H1 (cell line): ENCODE measurements around the gene EBF3.

Experiments
- ATF2 ChIP-seq: IDR thresholded peaks from 2 replicates; pipeline ENCODE4 v1.6.1; 2012; ENCODE audit warnings: low read length, inconsistent platforms
- CBX5 ChIP-seq: fragments of 300-800, 300-1000 bp; sonication (generic); IDR thresholded peaks from 2 replicates; pipeline ENCODE4 v1.7.1; 2016; ENCODE audit warnings: antibody characterized with exemption, low read length, low read depth
- CTCF ChIP-seq, 3 experiments: IDR thresholded peaks; 1 replicate in 2 of 3; 2 replicates in 1 of 3; pipeline versions ENCODE4 v1.5.1 to v1.6.1; 2011; ENCODE audit warnings: low read length in 3 of 3, mild to moderate bottlenecking in 3 of 3, inconsistent platforms in 2 of 3, low read depth in 1 of 3, moderate library complexity in 1 of 3; ENCODE audit not compliant: insufficient read depth in 1 of 3; ENCODE audit errors: control extremely low read depth in 1 of 3
- EP300 ChIP-seq, 2 experiments: IDR thresholded peaks; 1 replicate in 1 of 2; 2 replicates in 1 of 2; pipeline ENCODE4 v1.6.1; 2011 to 2012; ENCODE audit warnings: low read depth in 2 of 2, low read length in 2 of 2, mild to moderate bottlenecking in 2 of 2, borderline replicate concordance in 1 of 2, inconsistent platforms in 1 of 2, moderate library complexity in 1 of 2
- RAD21 ChIP-seq, 2 experiments: IDR thresholded peaks in 1 of 2; conservative IDR thresholded peaks in 1 of 2; 2 replicates each; pipeline ENCODE4 v1.6.1; 2011; ENCODE audit warnings: low read depth in 2 of 2, low read length in 2 of 2, improper control_type of control experiment in 1 of 2, inconsistent platforms in 1 of 2, mild to moderate bottlenecking in 1 of 2, moderate library complexity in 1 of 2
- SIN3A ChIP-seq, 2 experiments: IDR thresholded peaks in 1 of 2; conservative IDR thresholded peaks in 1 of 2; 2 replicates each; pipeline ENCODE4 v1.6.1; 2011 to 2012; ENCODE audit warnings: low read length in 2 of 2, improper control_type of control experiment in 1 of 2, low read depth in 1 of 2, mild to moderate bottlenecking in 1 of 2
- TCF12 ChIP-seq: IDR thresholded peaks from 2 replicates; pipeline ENCODE4 v1.6.1; 2011; ENCODE audit warnings: low read depth, mild to moderate bottlenecking, low read length
- YY1 ChIP-seq: IDR thresholded peaks from 2 replicates; pipeline ENCODE4 v1.6.1; 2011; ENCODE audit warnings: low read depth, mild to moderate bottlenecking, low read length
- ZNF274 ChIP-seq: IDR thresholded peaks from 2 replicates; pipeline ENCODE4 v1.7.0; 2012; ENCODE audit warnings: low read length, borderline replicate concordance; ENCODE audit errors: extremely low read depth

GRCh38 chr10:129790715-129791446 is 173.2 kb downstream of the EBF3 start:
- TF ChIP-seq CTCF (IDR thresholded peaks at IDR 0.05; ENCODE audit: control extremely low read depth in 1 of 3, insufficient read depth in 1 of 3, low read depth in 1 of 3, low read length in 3 of 3) = no peak
- TF ChIP-seq ATF2 = no peak
- no peak for TF ChIP-seq RAD21 (IDR thresholded peaks at IDR 0.05 in 1 of 2, conservative IDR thresholded peaks at IDR 0.05 in 1 of 2; ENCODE audit: low read depth in 2 of 2, low read length in 2 of 2)
- no peak for TF ChIP-seq YY1
- TF ChIP-seq SIN3A (conservative IDR thresholded peaks at IDR 0.05 in 1 of 2, IDR thresholded peaks at IDR 0.05 in 1 of 2; ENCODE audit: low read depth in 1 of 2, low read length in 2 of 2) = no peak
- no peak for TF ChIP-seq EP300 (IDR thresholded peaks at IDR 0.05; ENCODE audit: borderline replicate concordance in 1 of 2, low read depth in 2 of 2, low read length in 2 of 2)
- TF ChIP-seq CBX5 = no peak
- TF ChIP-seq TCF12 = no peak
- TF ChIP-seq ZNF274 = no peak
